Measurements from ENCODE around the gene MRTFB. TPM values are rescaled to one million over a fixed set of nuclear protein-coding genes. Genes with fewer than 3 reads are reported as not detected.

MRTFB gene
- total RNA-seq, 1 experiment from 2014 or later, result 12.1 TPM

GRCh38 chr16:14139872-14140271 lies 68.8 kb downstream of the MRTFB start:
- Histone ChIP-seq H3K27me3 (replicated peaks) (no peaks in the 10 kb centered on the region), H3K36me3 (peaks cover 12% of the 10 kb centered on the region; the same call in 1 of the 2 replicates), H3K4me3 (no peak overlapping the region), H3K4me1 (replicated peaks) (no peaks in the 10 kb centered on the region), H3K9me3 (replicated peaks) (no peaks in the 10 kb centered on the region; the same call in 1 of the 2 replicates), H3K27ac (no peak overlapping the region)
- DNase-seq (ENCODE audit: low read depth in 1 of 2, low spot score in 2 of 2), result no peak

GRCh38 chr16:14140923-14141322 lies 69.8 kb downstream of the MRTFB start:
- Histone ChIP-seq H3K27me3 (replicated peaks) (no peaks in the 10 kb centered on the region), H3K36me3 (peaks cover 12% of the 10 kb centered on the region; the same call in 1 of the 2 replicates), H3K4me1 (replicated peaks) (no peaks in the 10 kb centered on the region), H3K4me3 (no peak overlapping the region), H3K27ac (no peak overlapping the region), H3K9me3 (replicated peaks) (no peaks in the 10 kb centered on the region; the same call in 1 of the 2 replicates)
- no peak for DNase-seq (ENCODE audit: low read depth in 1 of 2, low spot score in 2 of 2)

GRCh38 chr16:14146445-14146844 lies 75.3 kb downstream of the MRTFB start:
- H3K4me1 ChIP-seq (replicated peaks), result peaks cover 4% of the 10 kb centered on the region; the same call in 1 of the 2 replicates
- no peaks in the 10 kb centered on the region for H3K36me3 ChIP-seq
- H3K27ac ChIP-seq, result no peak overlapping the region
- H3K4me3 ChIP-seq, result no peak overlapping the region
- H3K27me3 ChIP-seq (replicated peaks), result no peaks in the 10 kb centered on the region
- H3K9me3 ChIP-seq (replicated peaks), result no peaks in the 10 kb centered on the region
- no peak for DNase-seq (ENCODE audit: low read depth in 1 of 2, low spot score in 2 of 2)

GRCh38 chr16:14148016-14148415 lies 76.9 kb downstream of the MRTFB start:
- no peaks in the 10 kb centered on the region for H3K27me3 ChIP-seq (replicated peaks)
- H3K4me1 ChIP-seq (replicated peaks), result peaks cover 4% of the 10 kb centered on the region; the same call in 1 of the 2 replicates
- no peaks in the 10 kb centered on the region for H3K9me3 ChIP-seq (replicated peaks)
- H3K36me3 ChIP-seq, result no peaks in the 10 kb centered on the region
- no peak overlapping the region for H3K4me3 ChIP-seq
- no peak for DNase-seq (ENCODE audit: low read depth in 1 of 2, low spot score in 2 of 2)
- no peak overlapping the region for H3K27ac ChIP-seq

- Histone ChIP-seq H3K36me3 (no peaks in the 10 kb centered on the region), H3K4me1 (replicated peaks) (peaks cover 4% of the 10 kb centered on the region; the same call in 1 of the 2 replicates), H3K9me3 (replicated peaks) (no peaks in the 10 kb centered on the region), H3K4me3 (no peak overlapping the region), H3K27ac (no peak overlapping the region), H3K27me3 (replicated peaks) (no peaks in the 10 kb centered on the region)
- DNase-seq (ENCODE audit: low read depth in 1 of 2, low spot score in 2 of 2), result no peak
Observed at GRCh38 chr16:14148569-14148968, 77.5 kb downstream of the MRTFB start.

- Histone ChIP-seq H3K27ac (no peak overlapping the region), H3K27me3 (replicated peaks) (no peaks in the 10 kb centered on the region), H3K4me3 (no peak overlapping the region), H3K36me3 (no peaks in the 10 kb centered on the region), H3K9me3 (replicated peaks) (no peaks in the 10 kb centered on the region), H3K4me1 (replicated peaks) (peaks cover 4% of the 10 kb centered on the region; the same call in 1 of the 2 replicates)
- no peak for DNase-seq (ENCODE audit: low read depth in 1 of 2, low spot score in 2 of 2)
Observed at GRCh38 chr16:14150796-14151195, 79.7 kb downstream of the MRTFB start.

- Histone ChIP-seq H3K27me3 (replicated peaks) (no peaks in the 10 kb centered on the region), H3K27ac (no peak overlapping the region), H3K4me3 (no peak overlapping the region), H3K9me3 (replicated peaks) (no peaks in the 10 kb centered on the region), H3K4me1 (replicated peaks) (peaks cover 4% of the 10 kb centered on the region; the same call in 1 of the 2 replicates), H3K36me3 (no peaks in the 10 kb centered on the region)
- DNase-seq (ENCODE audit: low read depth in 1 of 2, low spot score in 2 of 2), result no peak
Observed at GRCh38 chr16:14151256-14152030, 80.3 kb downstream of the MRTFB start.

- Histone ChIP-seq H3K27ac (no peak overlapping the region), H3K36me3 (no peaks in the 10 kb centered on the region; the same call in 1 of the 2 replicates), H3K9me3 (replicated peaks) (no peaks in the 10 kb centered on the region), H3K4me3 (no peak overlapping the region), H3K4me1 (replicated peaks) (no peaks in the 10 kb centered on the region), H3K27me3 (replicated peaks) (no peaks in the 10 kb centered on the region)
- no peak for DNase-seq (ENCODE audit: low read depth in 1 of 2, low spot score in 2 of 2)
Observed at GRCh38 chr16:14155572-14156190, 84.6 kb downstream of the MRTFB start.

- H3K4me1 ChIP-seq (replicated peaks), result no peaks in the 10 kb centered on the region
- no peak for DNase-seq (ENCODE audit: low read depth in 1 of 2, low spot score in 2 of 2)
- no peak overlapping the region for H3K4me3 ChIP-seq
- H3K27ac ChIP-seq, result no peak overlapping the region
- H3K9me3 ChIP-seq (replicated peaks), result no peaks in the 10 kb centered on the region
- H3K36me3 ChIP-seq, result no peaks in the 10 kb centered on the region; the same call in 1 of the 2 replicates
- H3K27me3 ChIP-seq (replicated peaks), result no peaks in the 10 kb centered on the region
Observed at GRCh38 chr16:14164916-14165662, 94.0 kb downstream of the MRTFB start.

- no peak for DNase-seq (ENCODE audit: low read depth in 1 of 2, low spot score in 2 of 2)
- Histone ChIP-seq H3K36me3 (no peaks in the 10 kb centered on the region), H3K27me3 (replicated peaks) (no peaks in the 10 kb centered on the region), H3K27ac (no peak overlapping the region), H3K9me3 (replicated peaks) (no peaks in the 10 kb centered on the region), H3K4me1 (replicated peaks) (0 out of 2 replicates have a peak, but pooled peaks cover 3% of the 10 kb centered on the region), H3K4me3 (no peak overlapping the region)
Observed at GRCh38 chr16:14168146-14168545, 97.0 kb downstream of the MRTFB start.

- Histone ChIP-seq H3K9me3 (replicated peaks) (no peaks in the 10 kb centered on the region), H3K4me3 (no peak overlapping the region), H3K27me3 (replicated peaks) (no peaks in the 10 kb centered on the region), H3K36me3 (no peaks in the 10 kb centered on the region), H3K4me1 (replicated peaks) (0 out of 2 replicates have a peak, but pooled peaks cover 3% of the 10 kb centered on the region), H3K27ac (no peak overlapping the region)
- DNase-seq (ENCODE audit: low read depth in 1 of 2, low spot score in 2 of 2), result peak in 1 of 2 experiments; percentile 15
Observed at GRCh38 chr16:14172200-14172809, 101.2 kb downstream of the MRTFB start.

- no peak overlapping the region for H3K27ac ChIP-seq
- no peak overlapping the region for H3K4me3 ChIP-seq
- H3K4me1 ChIP-seq (replicated peaks), result 0 out of 2 replicates have a peak, but pooled peaks cover 3% of the 10 kb centered on the region
- no peaks in the 10 kb centered on the region for H3K36me3 ChIP-seq
- H3K9me3 ChIP-seq (replicated peaks), result no peaks in the 10 kb centered on the region
- no peaks in the 10 kb centered on the region for H3K27me3 ChIP-seq (replicated peaks)
- DNase-seq (ENCODE audit: low read depth in 1 of 2, low spot score in 2 of 2), result no peak
Observed at GRCh38 chr16:14175086-14175485, 104.0 kb downstream of the MRTFB start.

GRCh38 chr16:14177704-14178103 lies 106.6 kb downstream of the MRTFB start:
- no peak for DNase-seq (ENCODE audit: low read depth in 1 of 2, low spot score in 2 of 2)
- no peak overlapping the region for H3K27ac ChIP-seq
- H3K9me3 ChIP-seq (replicated peaks), result no peaks in the 10 kb centered on the region
- H3K36me3 ChIP-seq, result no peaks in the 10 kb centered on the region
- no peak overlapping the region for H3K4me3 ChIP-seq
- H3K4me1 ChIP-seq (replicated peaks), result 0 out of 2 replicates have a peak, but pooled peaks cover 3% of the 10 kb centered on the region
- H3K27me3 ChIP-seq (replicated peaks), result no peaks in the 10 kb centered on the region

All from SJSA1 (cell line).